Skeletal muscle tissue (tissue), 4 donors: ENCODE measurements around the gene DAB1. TPM values are rescaled to one million over a fixed set of nuclear protein-coding genes. Genes with fewer than 3 reads are reported as not detected.

ENCODE experiments used
- H3K27ac ChIP-seq: one replicate; pipeline ENCODE4 v1.7.0; 2013; ENCODE audit warnings: mild to moderate bottlenecking, low read depth, low read length, inconsistent platforms
- H3K27me3 ChIP-seq, 3 donors: one replicate each; pipeline ENCODE4 v1.7.0; 2013; ENCODE audit warnings: low read length in 3 of 3; ENCODE audit not compliant: control insufficient read depth in 3 of 3, insufficient read depth in 3 of 3
- H3K36me3 ChIP-seq, 3 donors: one replicate each; pipeline ENCODE4 v1.7.0; 2013; ENCODE audit warnings: low read length in 3 of 3; ENCODE audit not compliant: control insufficient read depth in 3 of 3, insufficient read depth in 3 of 3
- H3K4me1 ChIP-seq, 3 donors: one replicate each; pipeline ENCODE4 v1.7.0; 2013; ENCODE audit warnings: low read length in 3 of 3, mild to moderate bottlenecking in 3 of 3; ENCODE audit not compliant: control insufficient read depth in 3 of 3, insufficient read depth in 3 of 3
- H3K4me3 ChIP-seq, 3 donors: one replicate each; pipeline ENCODE4 v1.7.0; 2013; ENCODE audit warnings: low read length in 3 of 3
- H3K9ac ChIP-seq, 3 donors: one replicate each; pipeline ENCODE4 v1.7.0; 2013; ENCODE audit warnings: low read length in 3 of 3, mild to moderate bottlenecking in 3 of 3, moderate library complexity in 2 of 3, low read depth in 1 of 3
- H3K9me3 ChIP-seq, 3 donors: one replicate each; pipeline ENCODE4 v1.7.0; 2013; ENCODE audit warnings: low read length in 3 of 3; ENCODE audit not compliant: control insufficient read depth in 3 of 3
- total RNA-seq: library from RNA; depleted of rRNA; stranded (reverse); fragments of >200 nt; gene quantifications from one replicate; pipeline ENCODE4 v1.2.3, GENCODE V29; 2014
- donor health status: Osteomylitis.

The DAB1 gene
- total RNA-seq, 1 donor from 2014 or later, result 1.6 TPM

DNA sequence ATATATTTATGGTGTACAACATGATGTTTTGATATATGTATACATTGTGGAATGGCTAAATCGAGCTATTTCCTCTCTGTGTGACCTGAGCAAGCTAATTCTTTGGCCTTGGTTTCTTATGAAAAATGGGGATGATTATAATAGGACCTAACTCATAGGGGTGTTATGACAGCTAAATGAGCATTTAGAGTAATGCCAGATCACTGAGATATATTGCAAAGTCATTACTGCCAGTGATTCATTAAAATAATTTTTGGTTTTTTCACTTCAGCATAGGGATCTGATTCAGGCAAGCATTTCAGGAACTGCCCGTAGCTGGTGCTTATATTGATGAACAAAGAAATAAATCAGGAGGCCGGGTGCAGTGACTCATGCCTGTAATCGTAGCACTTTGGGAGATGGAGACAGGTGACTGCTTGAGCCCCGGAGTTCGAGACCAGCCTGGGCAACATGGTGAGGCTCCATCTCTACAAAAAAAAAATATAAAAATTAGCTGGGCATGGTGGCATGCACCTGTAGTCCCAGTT, 30.7 kb downstream of the DAB1 start:
- H3K4me1 ChIP-seq, result no peaks in the 10 kb centered on the region
- H3K9ac ChIP-seq, result no peak overlapping the region
- no peaks in the 10 kb centered on the region for H3K27me3 ChIP-seq
- no peak overlapping the region for H3K27ac ChIP-seq
- H3K9me3 ChIP-seq, result no peaks in the 10 kb centered on the region
- H3K36me3 ChIP-seq, result no peaks in the 10 kb centered on the region
- H3K4me3 ChIP-seq, result no peak overlapping the region

DNA sequence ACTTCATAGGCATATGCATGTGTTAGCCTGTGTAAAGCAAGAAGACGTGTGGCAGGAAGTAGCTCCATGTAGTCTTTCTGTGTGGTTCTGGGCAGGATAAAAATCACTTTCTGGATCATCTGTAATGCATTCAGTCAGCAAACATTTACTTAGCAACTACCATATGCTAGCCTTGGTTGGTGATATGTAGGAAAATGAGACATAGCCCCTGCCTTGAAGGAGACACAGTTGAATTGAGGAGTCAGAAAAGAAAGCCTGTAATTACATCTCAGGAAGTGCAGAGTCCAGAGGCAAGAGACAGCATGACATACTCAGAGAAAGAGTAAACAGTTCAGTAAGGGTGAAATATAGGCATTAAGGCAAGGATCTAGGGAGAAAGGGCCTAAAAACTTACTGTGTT, 38.5 kb downstream of the DAB1 start:
- no peaks in the 10 kb centered on the region for H3K27me3 ChIP-seq
- no peak overlapping the region for H3K27ac ChIP-seq
- H3K4me3 ChIP-seq, result no peak overlapping the region
- no peaks in the 10 kb centered on the region for H3K4me1 ChIP-seq
- H3K9me3 ChIP-seq, result no peaks in the 10 kb centered on the region
- H3K9ac ChIP-seq, result no peak overlapping the region
- no peaks in the 10 kb centered on the region for H3K36me3 ChIP-seq

DNA sequence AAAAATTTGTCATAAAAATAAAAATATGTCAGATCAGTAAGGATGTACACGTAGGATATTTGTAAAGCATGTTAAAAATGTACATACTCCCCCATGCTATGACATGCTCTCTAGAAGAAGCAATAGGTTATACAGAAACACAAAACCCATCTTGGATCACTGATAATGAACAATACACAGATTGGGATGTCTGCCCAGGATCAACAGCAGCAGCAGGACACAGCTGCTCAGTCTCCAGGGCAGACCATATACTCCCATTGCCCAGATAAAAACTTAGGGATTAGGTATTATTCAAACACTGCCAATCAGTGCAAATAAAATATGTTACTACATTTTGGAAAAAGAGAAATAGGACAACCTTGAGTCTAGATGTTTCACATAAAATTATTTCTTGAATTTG, 39.0 kb downstream of the DAB1 start:
- Histone ChIP-seq H3K36me3 (no peaks in the 10 kb centered on the region), H3K9me3 (no peaks in the 10 kb centered on the region), H3K9ac (no peak overlapping the region), H3K4me3 (no peak overlapping the region), H3K27ac (no peak overlapping the region), H3K27me3 (no peaks in the 10 kb centered on the region), H3K4me1 (no peaks in the 10 kb centered on the region)

DNA sequence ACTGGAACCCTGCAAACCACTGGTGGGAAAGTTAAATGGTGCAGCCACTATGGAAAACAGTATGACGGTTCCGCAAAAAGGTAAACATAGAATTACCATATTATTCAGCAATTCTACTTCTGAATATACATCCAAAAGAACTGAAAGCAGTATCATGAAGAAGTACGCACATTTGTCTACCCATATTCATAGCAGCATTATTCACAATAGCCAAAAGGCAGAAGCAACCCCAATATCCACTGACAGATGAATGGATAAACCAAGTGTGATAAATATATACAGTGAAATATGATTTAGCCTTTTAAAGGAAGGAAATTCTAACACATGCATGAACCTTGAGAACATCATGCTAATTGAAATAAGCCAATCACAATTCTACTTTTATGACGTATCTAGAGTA, 39.6 kb downstream of the DAB1 start:
- Histone ChIP-seq H3K9ac (no peak overlapping the region), H3K4me3 (no peak overlapping the region), H3K27ac (no peak overlapping the region), H3K27me3 (no peaks in the 10 kb centered on the region), H3K4me1 (no peaks in the 10 kb centered on the region), H3K9me3 (no peaks in the 10 kb centered on the region), H3K36me3 (no peaks in the 10 kb centered on the region)

DNA sequence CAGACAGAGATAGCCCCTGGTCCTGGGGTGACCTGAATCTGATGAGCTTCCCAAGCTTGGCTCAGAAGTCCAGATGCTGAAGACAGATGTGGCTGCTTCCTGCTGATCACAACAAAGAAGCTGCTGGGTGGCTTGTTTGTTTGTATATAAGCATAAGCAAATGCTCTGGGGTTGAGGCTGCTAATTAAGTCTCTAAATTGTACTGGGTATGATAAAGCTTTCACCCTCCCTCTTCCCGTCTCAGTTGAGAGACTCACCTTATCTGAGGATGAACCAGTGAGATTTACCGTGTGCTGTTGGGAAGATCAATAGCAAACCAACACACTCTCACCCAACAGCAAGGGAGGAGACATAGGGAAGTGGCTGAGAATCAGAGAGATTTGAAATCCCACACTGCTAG, 42.0 kb downstream of the DAB1 start:
- Histone ChIP-seq H3K9ac (no peak overlapping the region), H3K4me3 (no peak overlapping the region), H3K27me3 (peaks cover 0 to 2% (median 0%) of the 10 kb centered on the region in 3 donors), H3K36me3 (no peaks in the 10 kb centered on the region), H3K4me1 (no peaks in the 10 kb centered on the region), H3K27ac (no peak overlapping the region), H3K9me3 (no peaks in the 10 kb centered on the region)

DNA sequence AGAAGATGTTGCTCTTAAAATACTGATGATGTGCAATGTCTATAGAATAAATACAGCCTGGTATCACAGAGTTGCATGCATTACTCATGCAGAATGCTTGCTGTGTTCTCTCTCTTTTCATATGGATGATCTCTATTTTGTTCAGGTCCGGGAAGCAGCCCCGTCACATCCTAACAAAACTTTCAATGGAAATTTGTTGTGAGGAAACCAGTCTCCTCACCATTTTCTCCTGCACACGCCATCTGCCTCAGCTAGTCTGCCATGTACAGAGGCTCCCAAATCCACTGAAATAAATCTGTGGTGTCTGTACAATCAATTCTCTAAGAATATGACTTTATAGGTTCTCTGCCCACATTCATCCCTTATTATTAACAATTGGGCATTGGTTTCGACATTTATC, 42.4 kb downstream of the DAB1 start:
- no peaks in the 10 kb centered on the region for H3K36me3 ChIP-seq
- H3K9ac ChIP-seq, result no peak overlapping the region
- no peaks in the 10 kb centered on the region for H3K9me3 ChIP-seq
- H3K4me3 ChIP-seq, result no peak overlapping the region
- H3K27me3 ChIP-seq, result peaks cover 0 to 2% (median 0%) of the 10 kb centered on the region in 3 donors
- H3K4me1 ChIP-seq, result no peaks in the 10 kb centered on the region
- no peak overlapping the region for H3K27ac ChIP-seq

DNA sequence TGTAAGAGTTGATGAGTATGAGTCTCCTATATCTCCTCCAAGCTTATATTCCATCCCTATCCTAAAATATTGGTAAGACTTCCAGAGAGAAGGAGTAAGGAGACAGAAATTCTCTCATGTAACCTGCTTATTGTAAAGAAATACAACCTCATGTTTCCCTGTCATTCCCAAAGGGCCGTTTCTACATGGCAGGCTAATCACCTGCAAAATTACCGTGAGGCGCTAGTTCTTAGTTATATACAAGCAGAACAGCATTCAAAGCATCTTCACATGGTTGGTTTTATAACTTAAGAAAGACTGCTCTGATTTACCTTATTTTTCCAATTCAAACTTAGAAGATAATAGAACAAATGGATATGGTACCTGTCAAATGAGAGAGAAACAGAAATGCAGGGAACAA, 42.9 kb downstream of the DAB1 start:
- Histone ChIP-seq H3K4me3 (no peak overlapping the region), H3K36me3 (no peaks in the 10 kb centered on the region), H3K9ac (no peak overlapping the region), H3K27ac (no peak overlapping the region), H3K9me3 (no peaks in the 10 kb centered on the region), H3K27me3 (peaks cover 0 to 2% (median 0%) of the 10 kb centered on the region in 3 donors), H3K4me1 (no peaks in the 10 kb centered on the region)

DNA sequence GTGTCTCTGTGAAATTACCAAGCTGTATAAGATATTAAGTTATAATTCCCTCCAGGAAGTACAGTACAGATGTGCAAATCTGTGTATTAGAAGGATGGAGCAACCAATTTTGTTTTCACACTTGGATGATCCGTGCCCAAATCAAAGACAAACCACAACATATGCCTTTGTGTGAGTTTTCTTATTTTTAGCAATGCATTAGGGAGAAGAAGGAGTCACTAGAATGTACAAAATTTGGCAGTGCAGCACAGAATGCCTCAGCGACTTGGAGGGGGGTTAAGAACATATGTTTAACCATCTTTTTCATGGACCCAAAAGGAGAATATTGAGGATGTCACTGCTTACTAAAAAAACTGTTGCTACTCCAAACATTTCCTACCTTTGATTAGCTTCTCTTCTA, 45.3 kb downstream of the DAB1 start:
- no peaks in the 10 kb centered on the region for H3K36me3 ChIP-seq
- H3K4me3 ChIP-seq, result no peak overlapping the region
- no peaks in the 10 kb centered on the region for H3K4me1 ChIP-seq
- no peak overlapping the region for H3K9ac ChIP-seq
- no peak overlapping the region for H3K27ac ChIP-seq
- no peaks in the 10 kb centered on the region for H3K9me3 ChIP-seq
- H3K27me3 ChIP-seq, result peaks cover 0 to 2% (median 0%) of the 10 kb centered on the region in 3 donors

DNA sequence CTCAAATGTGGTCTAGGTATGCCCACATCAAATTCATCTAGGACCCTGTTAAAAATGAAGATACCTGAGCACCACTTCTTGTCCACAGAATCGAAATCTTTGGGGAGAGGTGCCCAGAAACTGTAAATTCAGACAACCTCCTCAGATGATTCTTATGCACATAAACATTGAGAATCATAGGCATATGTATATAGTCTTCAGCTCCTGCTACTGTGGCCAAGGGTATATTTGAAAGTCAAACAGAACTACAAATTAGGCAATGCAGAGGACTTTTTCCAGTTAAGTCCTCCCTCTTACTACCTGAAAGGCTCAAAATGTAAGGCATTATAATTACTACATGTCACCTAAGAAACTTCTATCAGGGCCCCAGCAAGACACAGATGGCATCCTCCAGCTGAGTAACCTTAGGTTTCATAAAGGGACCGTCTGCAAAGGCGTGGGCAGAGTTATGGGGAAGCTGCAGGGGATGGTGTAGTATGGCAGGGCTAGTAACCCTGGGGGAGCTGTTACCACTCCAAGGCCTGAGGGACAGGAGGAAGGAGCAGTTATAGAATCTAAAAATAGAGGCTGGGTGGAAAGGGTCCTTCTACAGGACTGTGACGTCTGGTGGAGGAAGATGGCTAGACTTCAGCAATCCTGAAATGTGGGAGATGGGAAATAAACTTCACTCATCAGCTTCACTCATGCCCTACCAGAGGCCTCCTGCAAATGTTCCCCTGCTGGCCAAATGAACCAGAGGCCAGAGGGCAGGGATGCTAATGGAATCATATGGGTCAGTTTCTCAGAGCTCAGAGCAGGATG, 46.3 kb downstream of the DAB1 start:
- Histone ChIP-seq H3K9me3 (no peaks in the 10 kb centered on the region), H3K4me1 (no peaks in the 10 kb centered on the region), H3K36me3 (no peaks in the 10 kb centered on the region), H3K9ac (no peak overlapping the region), H3K4me3 (no peak overlapping the region), H3K27ac (no peak overlapping the region), H3K27me3 (peaks cover 0 to 2% (median 0%) of the 10 kb centered on the region in 3 donors)

DNA sequence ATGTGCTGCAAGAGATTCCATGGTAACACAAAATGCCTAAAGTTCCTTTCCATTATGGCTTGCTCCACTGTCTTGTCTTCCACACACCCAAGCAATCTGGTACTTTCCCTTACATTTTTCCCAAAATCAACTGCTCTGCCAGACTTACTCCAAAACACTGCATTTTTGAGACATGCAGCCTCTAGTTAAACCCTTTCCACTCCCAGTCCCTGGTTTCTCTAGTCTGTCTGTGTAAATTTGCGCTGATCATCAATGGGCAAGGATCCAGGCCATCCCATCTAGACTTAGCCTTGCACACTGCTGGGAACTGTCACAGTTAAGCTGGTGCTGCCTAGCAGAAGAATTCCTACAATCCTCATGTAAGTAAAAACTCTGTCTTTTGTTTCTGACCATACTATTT, 47.8 kb downstream of the DAB1 start:
- no peaks in the 10 kb centered on the region for H3K9me3 ChIP-seq
- no peak overlapping the region for H3K27ac ChIP-seq
- H3K36me3 ChIP-seq, result no peaks in the 10 kb centered on the region
- H3K27me3 ChIP-seq, result peaks cover 0 to 2% (median 0%) of the 10 kb centered on the region in 3 donors
- H3K4me1 ChIP-seq, result no peaks in the 10 kb centered on the region
- H3K4me3 ChIP-seq, result no peak overlapping the region
- H3K9ac ChIP-seq, result no peak overlapping the region
